PC-9 (cell line): ENCODE data around the gene IGF1. TPM values are rescaled to one million over a fixed set of nuclear protein-coding genes. Genes with fewer than 3 reads are reported as not detected.

Source experiments
- BruUV-seq: library from RNA; stranded (reverse); fragments of 400-500 nt; replicated peaks from 2 replicates; lab custom pipeline; 2021; lab: Mats Ljungman, UMichigan
- CTCF ChIA-PET: fragments of 300-600 bp; sonication (Branson Sonifier 250); formaldehyde crosslinking; loops from one replicate; lab custom pipeline; 2022; ENCODE audit warnings: antibody characterized with exemption; lab: Charles Lee
- POLR2A ChIA-PET: fragments of 300-600 bp; sonication (Branson Sonifier 250); formaldehyde crosslinking; loops from one replicate; lab custom pipeline; 2022; ENCODE audit warnings: antibody characterized with exemption; ENCODE audit not compliant: unreplicated experiment; lab: Charles Lee
- DNase-seq, 2 experiments: peaks; one replicate each; pipeline versions ENCODE4 v3.0.0 to v3.0.0-alpha.2; 2015 to 2022; ENCODE audit warnings: mixed read lengths in 1 of 2
- H2AFZ ChIP-seq: fragments of 200-600 bp; sonication (generic); 2 replicates; pipeline ENCODE4 v1.8.1; 2017; ENCODE audit warnings: antibody characterized with exemption
- H3F3A ChIP-seq: fragments of 200-600 bp; sonication (generic); 2 replicates; pipeline ENCODE4 v1.8.1; 2017; ENCODE audit warnings: antibody characterized with exemption, mild to moderate bottlenecking, low read depth; ENCODE audit not compliant: insufficient read depth
- H3K27ac ChIP-seq: fragments of 200-600 bp; sonication (generic); 2 replicates; pipeline ENCODE4 v1.6.1; 2016; ENCODE audit warnings: mixed run types
- H3K27me3 ChIP-seq: fragments of 200-600 bp; sonication (generic); 2 replicates; pipeline ENCODE4 v1.6.1; 2016; ENCODE audit warnings: low read depth, mixed run types; ENCODE audit not compliant: insufficient read depth
- H3K36me3 ChIP-seq: fragments of 200-600 bp; sonication (generic); 2 replicates; pipeline ENCODE4 v1.6.1; 2016; ENCODE audit warnings: low read depth, mixed run types
- H3K4me1 ChIP-seq: fragments of 200-600 bp; sonication (generic); replicated peaks from 2 replicates; pipeline ENCODE4 v1.6.1; 2016; ENCODE audit warnings: mixed run types; ENCODE audit not compliant: insufficient read depth
- H3K4me2 ChIP-seq: fragments of 200-600 bp; sonication (generic); 2 replicates; pipeline ENCODE4 v1.6.1; 2017; ENCODE audit warnings: mixed run types
- H3K4me3 ChIP-seq: fragments of 200-600 bp; sonication (generic); 2 replicates; pipeline ENCODE4 v1.6.1; 2016; ENCODE audit warnings: mixed run types
- H3K79me2 ChIP-seq: fragments of 200-600 bp; sonication (generic); 2 replicates; pipeline ENCODE4 v1.6.1; 2017; ENCODE audit warnings: low read depth, mixed run types
- H3K9me2 ChIP-seq: fragments of 200-600 bp; sonication (generic); 2 replicates; pipeline ENCODE4 v1.8.1; 2017; ENCODE audit warnings: mild to moderate bottlenecking; ENCODE audit not compliant: insufficient read depth
- H3K9me3 ChIP-seq: fragments of 200-600 bp; sonication (generic); 2 replicates; pipeline ENCODE4 v1.8.1; 2016; ENCODE audit warnings: low read depth; ENCODE audit not compliant: insufficient read depth
- H4K20me1 ChIP-seq: fragments of 200-600 bp; sonication (generic); 2 replicates; pipeline ENCODE4 v1.8.1; 2017; ENCODE audit not compliant: insufficient read depth
- EZH2 ChIP-seq: fragments of 200-600 bp; sonication (generic); IDR thresholded peaks from 2 replicates; pipeline ENCODE4 v1.8.0; 2017; ENCODE audit warnings: antibody characterized with exemption, low read depth
- intact Hi-C: fragments of 100-400 bp; cut with micrococcal nuclease; formaldehyde crosslinking; loops from one replicate; pipeline ENCODE4 v1.10.0; 2022; ENCODE audit not compliant: unreplicated experiment
- total RNA-seq: library from RNA; stranded (reverse); gene quantifications from 2 replicates; pipeline ENCODE4 v1.2.3, GENCODE V29; 2021
- TF ChIP-seq, protein P1 (sequence below): fragments of 200-600 bp; sonication (generic); conservative IDR thresholded peaks from 2 replicates; pipeline ENCODE4 v1.6.1; 2017; ENCODE audit warnings: mixed run types, antibody characterized with exemption, mild to moderate bottlenecking, moderate library complexity

IGF1 gene
- total RNA-seq, 1 experiment from 2014 or later, result not detected

DNA sequence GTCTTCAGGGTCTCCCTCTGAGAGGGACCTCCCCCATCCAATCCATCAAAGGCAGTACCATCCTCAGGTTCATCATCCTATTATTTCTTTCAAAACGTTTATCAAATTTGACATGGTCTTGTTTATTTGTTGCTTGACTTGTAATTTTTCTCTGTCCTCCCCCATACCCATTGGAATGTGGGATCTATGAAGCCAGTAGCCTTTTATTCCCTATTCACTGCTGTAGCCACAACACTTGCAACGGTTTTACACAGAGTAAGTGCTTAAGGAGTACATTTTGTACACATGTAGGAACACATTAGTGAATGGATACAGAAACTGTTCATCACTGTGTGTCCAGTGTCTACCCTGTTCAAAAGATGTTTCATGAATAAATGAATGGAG, 41.5 kb downstream of the IGF1 start:
- DNase-seq, result no peak
- no peaks in the 10 kb centered on the region for H3F3A ChIP-seq
- no peak overlapping the region for H3K4me3 ChIP-seq
- no peak overlapping the region for H3K4me2 ChIP-seq
- no peaks in the 10 kb centered on the region for H3K4me1 ChIP-seq
- H3K27me3 ChIP-seq, result no peaks in the 10 kb centered on the region
- H3K36me3 ChIP-seq, result no peaks in the 10 kb centered on the region
- ChIA-PET POLR2A (no interaction called here), CTCF (no interaction called here)
- H4K20me1 ChIP-seq, result no peaks in the 10 kb centered on the region
- TF ChIP-seq, protein P1, sequence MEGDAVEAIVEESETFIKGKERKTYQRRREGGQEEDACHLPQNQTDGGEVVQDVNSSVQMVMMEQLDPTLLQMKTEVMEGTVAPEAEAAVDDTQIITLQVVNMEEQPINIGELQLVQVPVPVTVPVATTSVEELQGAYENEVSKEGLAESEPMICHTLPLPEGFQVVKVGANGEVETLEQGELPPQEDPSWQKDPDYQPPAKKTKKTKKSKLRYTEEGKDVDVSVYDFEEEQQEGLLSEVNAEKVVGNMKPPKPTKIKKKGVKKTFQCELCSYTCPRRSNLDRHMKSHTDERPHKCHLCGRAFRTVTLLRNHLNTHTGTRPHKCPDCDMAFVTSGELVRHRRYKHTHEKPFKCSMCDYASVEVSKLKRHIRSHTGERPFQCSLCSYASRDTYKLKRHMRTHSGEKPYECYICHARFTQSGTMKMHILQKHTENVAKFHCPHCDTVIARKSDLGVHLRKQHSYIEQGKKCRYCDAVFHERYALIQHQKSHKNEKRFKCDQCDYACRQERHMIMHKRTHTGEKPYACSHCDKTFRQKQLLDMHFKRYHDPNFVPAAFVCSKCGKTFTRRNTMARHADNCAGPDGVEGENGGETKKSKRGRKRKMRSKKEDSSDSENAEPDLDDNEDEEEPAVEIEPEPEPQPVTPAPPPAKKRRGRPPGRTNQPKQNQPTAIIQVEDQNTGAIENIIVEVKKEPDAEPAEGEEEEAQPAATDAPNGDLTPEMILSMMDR, result no peak
- no peak for TF ChIP-seq EZH2
- no TSS peak for BruUV-seq
- no peak overlapping the region for H3K27ac ChIP-seq
- intact Hi-C loops, result no loop called here
- H3K9me3 ChIP-seq, result no peaks in the 10 kb centered on the region
- no peaks in the 10 kb centered on the region for H3K9me2 ChIP-seq
- H3K79me2 ChIP-seq, result no peaks in the 10 kb centered on the region
- H2AFZ ChIP-seq, result no peak overlapping the region

DNA sequence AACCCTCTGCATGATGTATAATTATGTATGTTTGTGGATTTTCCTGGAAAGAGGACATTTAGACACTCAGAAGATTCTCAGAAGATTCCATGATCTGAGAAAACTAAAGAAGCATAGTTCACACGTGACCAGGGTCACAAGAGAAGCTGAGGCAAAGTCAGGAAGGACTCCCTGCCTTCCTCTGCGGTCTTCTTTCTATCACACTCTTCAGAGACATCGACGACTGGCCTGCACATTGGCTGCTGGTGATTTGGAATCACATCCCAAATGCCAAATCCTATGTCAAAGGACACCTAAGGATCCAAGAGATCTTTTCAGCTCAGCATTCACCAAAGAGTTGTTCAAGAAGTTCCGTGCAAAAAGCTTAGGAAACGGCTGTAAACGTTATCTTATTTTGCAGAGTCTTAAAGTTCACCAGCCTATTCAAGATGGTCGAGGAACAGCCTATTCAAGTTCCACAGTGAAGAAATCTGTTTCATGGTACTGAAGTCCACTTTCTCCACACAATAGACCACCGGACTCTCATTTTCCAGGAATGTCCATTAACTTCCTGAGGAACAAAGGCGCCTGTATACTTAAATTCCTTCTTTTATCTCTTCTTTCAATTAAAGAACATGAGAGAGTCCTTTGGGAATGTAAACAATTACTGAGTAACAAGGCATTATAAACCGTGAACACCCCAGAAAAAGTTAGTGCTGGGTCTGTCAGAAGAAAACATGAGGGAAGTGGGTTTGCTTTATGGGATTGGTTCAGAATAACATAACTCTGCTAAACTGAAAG, 42.1 kb downstream of the IGF1 start:
- Histone ChIP-seq H3K4me1 (no peaks in the 10 kb centered on the region), H3K9me3 (no peaks in the 10 kb centered on the region), H2AFZ (no peak overlapping the region; the same call in 1 of the 2 replicates), H3K27ac (no peak overlapping the region), H4K20me1 (no peaks in the 10 kb centered on the region), H3K9me2 (no peaks in the 10 kb centered on the region), H3K79me2 (no peaks in the 10 kb centered on the region), H3K36me3 (no peaks in the 10 kb centered on the region), H3K27me3 (no peaks in the 10 kb centered on the region), H3K4me3 (no peak overlapping the region), H3F3A (no peaks in the 10 kb centered on the region), H3K4me2 (no peak overlapping the region)
- no TSS peak for BruUV-seq
- ChIA-PET POLR2A (no interaction called here), CTCF (interaction anchor here (0.5 kb wide), 1 partner anchor 174 kb away, joined by 5 read pairs; no protein-coding TSS in a partner anchor)
- intact Hi-C loops, result no loop called here
- TF ChIP-seq, protein P1, result no peak
- TF ChIP-seq EZH2, result no peak
- no peak for DNase-seq

DNA sequence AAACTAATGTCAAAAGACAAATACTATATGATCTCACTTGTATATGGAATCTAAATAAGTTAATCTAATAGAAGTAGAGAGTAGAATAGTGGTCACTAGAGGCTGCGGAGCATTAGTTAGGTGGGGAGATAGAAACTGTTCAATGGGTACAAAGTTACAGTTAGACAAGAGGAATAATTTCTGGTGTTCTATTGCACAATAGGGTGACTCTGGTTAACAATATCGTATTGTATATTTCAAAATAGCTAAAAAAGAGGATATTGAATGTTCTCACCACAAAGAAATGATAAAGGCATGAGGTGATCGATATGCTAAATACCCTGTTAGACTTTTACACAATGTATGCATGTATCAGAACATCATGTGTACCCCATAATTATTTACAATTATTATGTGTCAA, 42.9 kb downstream of the IGF1 start:
- Histone ChIP-seq H3K36me3 (no peaks in the 10 kb centered on the region), H3F3A (no peaks in the 10 kb centered on the region), H2AFZ (no peak overlapping the region), H3K9me3 (no peaks in the 10 kb centered on the region), H3K27ac (no peak overlapping the region), H3K4me1 (no peaks in the 10 kb centered on the region), H3K4me2 (no peak overlapping the region), H4K20me1 (no peaks in the 10 kb centered on the region), H3K27me3 (no peaks in the 10 kb centered on the region), H3K9me2 (no peaks in the 10 kb centered on the region), H3K4me3 (no peak overlapping the region), H3K79me2 (no peaks in the 10 kb centered on the region)
- no peak for TF ChIP-seq EZH2
- TF ChIP-seq, protein P1, result no peak
- ChIA-PET CTCF (interaction anchor here (0.5 kb wide), 1 partner anchor 173 kb away, joined by 5 read pairs; no protein-coding TSS in a partner anchor), POLR2A (no interaction called here)
- BruUV-seq, result no TSS peak
- intact Hi-C loops, result no loop called here
- DNase-seq, result no peak
